Measurements from ENCODE around the gene DOCK1. TPM values are rescaled to one million over a fixed set of nuclear protein-coding genes. Genes with fewer than 3 reads are reported as not detected.

The DOCK1 gene
- total RNA-seq, 2 donors from 2014 or later: 46.4 to 49.0 TPM

DNA sequence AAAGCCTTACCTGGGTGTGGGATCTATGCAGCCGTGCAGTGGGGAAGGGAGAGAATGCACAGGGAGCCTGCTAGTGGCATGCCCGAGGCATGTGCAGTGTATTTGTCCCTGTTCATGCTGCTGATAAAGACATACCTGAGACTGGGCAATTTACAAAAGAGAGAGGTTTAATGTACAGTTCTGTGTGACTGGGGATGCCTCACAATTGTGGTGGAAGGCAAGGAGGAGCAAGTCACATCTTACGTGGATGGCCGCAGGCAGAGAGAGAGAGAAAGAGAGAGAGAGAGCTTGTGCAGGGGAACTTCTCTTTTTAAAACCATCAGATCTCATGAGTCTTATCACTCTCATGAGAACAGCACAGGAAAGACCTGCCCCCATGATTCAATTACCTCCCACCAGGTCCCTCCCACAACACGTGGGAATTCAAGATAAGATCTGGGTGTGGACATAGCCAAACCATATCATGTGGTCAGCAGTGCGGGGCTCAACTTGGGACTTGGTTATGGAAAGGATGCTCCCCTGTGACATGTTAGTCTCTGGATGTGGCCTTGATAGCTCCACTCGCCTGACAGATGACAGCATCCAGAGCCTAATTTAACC, 128.9 kb downstream of the DOCK1 start:
- H3K27ac ChIP-seq: no peak overlapping the region
- no peaks in the 10 kb centered on the region for H3K4me1 ChIP-seq
- no peaks in the 10 kb centered on the region for H3K9me3 ChIP-seq
- intact Hi-C loops (cut with DNase I): no loop called here
- DNase-seq: peak; percentile 3
- no peak overlapping the region for H3K4me3 ChIP-seq
- TF ChIP-seq, protein P1, sequence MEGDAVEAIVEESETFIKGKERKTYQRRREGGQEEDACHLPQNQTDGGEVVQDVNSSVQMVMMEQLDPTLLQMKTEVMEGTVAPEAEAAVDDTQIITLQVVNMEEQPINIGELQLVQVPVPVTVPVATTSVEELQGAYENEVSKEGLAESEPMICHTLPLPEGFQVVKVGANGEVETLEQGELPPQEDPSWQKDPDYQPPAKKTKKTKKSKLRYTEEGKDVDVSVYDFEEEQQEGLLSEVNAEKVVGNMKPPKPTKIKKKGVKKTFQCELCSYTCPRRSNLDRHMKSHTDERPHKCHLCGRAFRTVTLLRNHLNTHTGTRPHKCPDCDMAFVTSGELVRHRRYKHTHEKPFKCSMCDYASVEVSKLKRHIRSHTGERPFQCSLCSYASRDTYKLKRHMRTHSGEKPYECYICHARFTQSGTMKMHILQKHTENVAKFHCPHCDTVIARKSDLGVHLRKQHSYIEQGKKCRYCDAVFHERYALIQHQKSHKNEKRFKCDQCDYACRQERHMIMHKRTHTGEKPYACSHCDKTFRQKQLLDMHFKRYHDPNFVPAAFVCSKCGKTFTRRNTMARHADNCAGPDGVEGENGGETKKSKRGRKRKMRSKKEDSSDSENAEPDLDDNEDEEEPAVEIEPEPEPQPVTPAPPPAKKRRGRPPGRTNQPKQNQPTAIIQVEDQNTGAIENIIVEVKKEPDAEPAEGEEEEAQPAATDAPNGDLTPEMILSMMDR (IDR thresholded peaks at IDR 0.05): no peak
- no peaks in the 10 kb centered on the region for H3K27me3 ChIP-seq
- no peaks in the 10 kb centered on the region for H3K36me3 ChIP-seq
- H3K9ac ChIP-seq (ENCODE audit: low read depth in 2 of 2, low read length in 2 of 2): no peak overlapping the region

DNA sequence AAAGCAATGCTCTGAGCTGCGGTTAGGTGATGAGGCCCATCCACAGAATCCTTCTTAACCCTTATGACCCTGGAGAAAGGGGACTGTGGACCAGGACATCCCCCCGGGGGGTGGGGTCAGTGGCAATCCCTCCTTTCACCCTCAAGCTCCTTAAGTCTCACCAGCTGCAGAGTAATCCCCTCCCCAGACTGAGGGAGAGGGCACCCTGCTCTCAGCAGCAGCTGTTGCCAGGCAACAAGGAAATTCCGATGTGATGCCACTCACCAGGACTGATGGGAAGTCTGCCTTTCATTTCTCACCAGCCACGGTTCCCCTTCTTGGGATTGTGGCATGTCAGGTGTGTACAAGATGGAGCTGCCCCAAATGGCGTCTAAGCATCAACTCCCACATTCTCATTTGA, 129.6 kb downstream of the DOCK1 start:
- H3K27me3 ChIP-seq: no peaks in the 10 kb centered on the region
- H3K4me3 ChIP-seq: no peak overlapping the region
- intact Hi-C loops (cut with DNase I): no loop called here

DNA sequence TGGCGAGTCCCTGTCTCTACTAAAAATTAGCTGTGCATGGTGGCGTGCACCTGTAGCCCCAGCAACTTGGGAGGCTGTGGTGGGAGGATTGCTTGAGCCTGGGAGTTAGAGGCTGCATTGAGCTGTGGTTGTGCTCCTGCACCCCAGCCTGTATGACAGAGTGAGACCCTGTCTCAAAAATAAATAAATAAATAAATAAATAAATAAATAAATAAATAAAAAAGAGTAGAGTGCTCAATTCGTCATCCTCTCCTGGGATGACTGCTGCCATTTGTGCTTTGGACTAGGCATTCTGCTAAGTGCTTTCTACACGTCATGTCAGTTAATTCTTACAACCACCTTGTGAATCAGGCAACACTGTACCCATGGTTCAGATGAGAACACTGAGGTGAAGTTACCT, 130.6 kb downstream of the DOCK1 start:
- Histone ChIP-seq H3K36me3 (no peaks in the 10 kb centered on the region), H3K27ac (no peak overlapping the region), H3K9me3 (no peaks in the 10 kb centered on the region), H3K4me1 (no peaks in the 10 kb centered on the region), H3K4me3 (no peak overlapping the region), H3K27me3 (no peaks in the 10 kb centered on the region), H3K9ac (ENCODE audit: low read depth in 2 of 2, low read length in 2 of 2) (no peak overlapping the region)
- peak; percentile 5 for DNase-seq
- TF ChIP-seq, protein P1 (IDR thresholded peaks at IDR 0.05): no peak
- intact Hi-C loops (cut with DNase I): no loop called here

More for the DNA sequence above, 129.6 kb downstream of the DOCK1 start:
- Histone ChIP-seq H3K27ac (no peak overlapping the region), H3K4me1 (no peaks in the 10 kb centered on the region), H3K9me3 (no peaks in the 10 kb centered on the region), H3K9ac (ENCODE audit: low read depth in 2 of 2, low read length in 2 of 2) (no peak overlapping the region), H3K36me3 (no peaks in the 10 kb centered on the region)
- DNase-seq: peak; percentile 11
- TF ChIP-seq, protein P1 (IDR thresholded peaks at IDR 0.05): no peak

DNA sequence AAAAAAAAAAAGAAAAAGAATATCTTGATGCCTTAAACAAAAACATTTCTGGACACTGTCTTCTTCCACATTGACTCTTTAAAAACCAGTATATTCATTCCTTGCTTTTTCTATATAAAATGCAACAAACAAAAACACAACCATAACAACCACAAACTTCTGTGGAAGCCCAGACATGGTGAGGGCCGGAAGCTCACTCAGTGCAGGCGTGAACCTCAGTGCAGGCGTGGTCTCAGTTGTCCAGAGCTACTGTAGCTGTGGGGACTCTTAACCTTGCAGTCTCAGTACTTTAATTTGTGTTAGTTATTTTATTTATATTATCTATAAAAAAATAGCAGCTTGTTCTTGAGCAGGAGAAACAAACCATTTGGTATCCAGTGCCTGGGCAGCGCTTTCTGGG, 131.8 kb downstream of the DOCK1 start:
- Histone ChIP-seq H3K27ac (no peak overlapping the region), H3K27me3 (no peaks in the 10 kb centered on the region), H3K4me3 (no peak overlapping the region), H3K9me3 (no peaks in the 10 kb centered on the region), H3K4me1 (no peaks in the 10 kb centered on the region), H3K36me3 (no peaks in the 10 kb centered on the region), H3K9ac (ENCODE audit: low read depth in 2 of 2, low read length in 2 of 2) (no peak overlapping the region)
- TF ChIP-seq, protein P1 (IDR thresholded peaks at IDR 0.05): no peak
- peak; percentile 4 for DNase-seq
- intact Hi-C loops (cut with DNase I): no loop called here

DNA sequence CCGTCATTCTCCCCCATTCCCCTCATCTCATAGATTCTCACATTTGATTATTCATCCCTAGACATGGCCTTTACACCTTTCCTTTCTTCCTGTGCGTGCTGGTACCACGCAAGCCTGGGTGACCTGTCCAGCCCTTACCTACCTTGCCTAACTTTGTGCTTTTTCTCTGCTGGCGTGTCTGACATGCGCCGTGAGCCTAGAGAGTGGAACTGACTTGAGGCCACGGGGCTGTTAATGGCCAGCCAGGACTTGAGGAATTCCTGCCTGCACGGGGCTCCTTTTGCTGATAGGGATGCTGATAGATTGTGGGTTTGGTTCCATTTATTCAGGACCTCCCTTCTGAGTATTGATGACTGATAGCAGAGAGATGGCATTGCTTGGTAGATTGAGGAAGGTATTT, 134.2 kb downstream of the DOCK1 start:
- no peaks in the 10 kb centered on the region for H3K9me3 ChIP-seq
- no peak overlapping the region for H3K9ac ChIP-seq (ENCODE audit: low read depth in 2 of 2, low read length in 2 of 2)
- TF ChIP-seq, protein P1 (IDR thresholded peaks at IDR 0.05): no peak
- no peaks in the 10 kb centered on the region for H3K4me1 ChIP-seq
- H3K4me3 ChIP-seq: no peak overlapping the region
- DNase-seq: peak; percentile 4
- no peaks in the 10 kb centered on the region for H3K27me3 ChIP-seq
- no peaks in the 10 kb centered on the region for H3K36me3 ChIP-seq
- H3K27ac ChIP-seq: no peak overlapping the region
- intact Hi-C loops (cut with DNase I): no loop called here

All from colonic mucosa (tissue), 4 donors.